Endothelial cell of umbilical vein (primary cell): ENCODE measurements around the gene ANKS6. TPM values are rescaled to one million over a fixed set of nuclear protein-coding genes. Genes with fewer than 3 reads are reported as not detected.

Source experiments
- BruUV-seq: library from RNA; stranded (reverse); fragments of 400-500 nt; replicated peaks from 2 replicates; lab custom pipeline; 2021; lab: Mats Ljungman, UMichigan
- CTCF ChIA-PET: fragments of 300-600, 350-600 bp; sonication (Branson Sonifier 250); formaldehyde crosslinking; loops from one replicate; lab custom pipeline; 2021; ENCODE audit warnings: antibody characterized with exemption, inconsistent platforms; lab: Charles Lee
- POLR2A ChIA-PET: fragments of 300-600, 350-600 bp; sonication (Branson Sonifier 250); formaldehyde crosslinking; loops from one replicate; lab custom pipeline; 2021; ENCODE audit warnings: antibody characterized with exemption, inconsistent platforms; lab: Charles Lee
- DNase-seq: peaks from one replicate; pipeline ENCODE4 v3.0.0-alpha.2; 2011; ENCODE audit warnings: low read depth, low spot score
- FAIRE-seq: peaks from 2 replicates; lab custom pipeline; 2011; peaks lifted over from hg19 to GRCh38; lab: Jason Lieb, UNC
- H2AFZ ChIP-seq: 2 replicates; pipeline ENCODE4 v1.6.0; 2012; ENCODE audit warnings: low read depth, low read length, control low read depth, inconsistent platforms
- H3K27ac ChIP-seq: 2 replicates; pipeline ENCODE4 v1.5.1; 2011; ENCODE audit warnings: low read depth, mild to moderate bottlenecking, control low read depth, low read length, moderate library complexity; ENCODE audit not compliant: insufficient read depth
- H3K27me3 ChIP-seq, 2 experiments: 2 replicates each; pipeline versions ENCODE4 v1.6.0 to v1.6.1; 2011; ENCODE audit warnings: low read length in 2 of 2, mixed read lengths in 1 of 2; ENCODE audit not compliant: control insufficient read depth in 2 of 2, insufficient read depth in 2 of 2
- H3K36me3 ChIP-seq, 2 experiments: 2 replicates in 1 of 2; 3 replicates in 1 of 2; pipeline ENCODE4 v1.5.1; 2011; ENCODE audit warnings: low read length in 2 of 2, mild to moderate bottlenecking in 1 of 2, moderate library complexity in 1 of 2; ENCODE audit not compliant: control insufficient read depth in 2 of 2, insufficient read depth in 2 of 2; ENCODE audit errors: extremely low read depth in 1 of 2
- H3K4me1 ChIP-seq: 3 replicates; pipeline ENCODE4 v1.5.1; 2011; ENCODE audit warnings: mild to moderate bottlenecking, low read length; ENCODE audit not compliant: control insufficient read depth, insufficient read depth; ENCODE audit errors: extremely low read depth
- H3K4me2 ChIP-seq: 2 replicates; pipeline ENCODE4 v1.6.1; 2011; ENCODE audit warnings: low read length, control low read depth, mixed read lengths; ENCODE audit not compliant: insufficient read depth
- H3K4me3 ChIP-seq, 3 experiments: fragments of 200-600 bp in 1 of 3; sonication (generic), shearing (Covaris generic) in 1 of 3; replicated peaks in 1 of 3; 2 replicates each; pipeline ENCODE4 v1.5.1; 2011 to 2016; ENCODE audit warnings: control low read depth in 3 of 3, low read length in 3 of 3, mild to moderate bottlenecking in 2 of 3, inconsistent platforms in 1 of 3, low read depth in 1 of 3, moderate library complexity in 1 of 3; ENCODE audit not compliant: insufficient read depth in 1 of 3
- H3K79me2 ChIP-seq: 2 replicates; pipeline ENCODE4 v1.6.0; 2012; ENCODE audit warnings: low read length, inconsistent platforms; ENCODE audit not compliant: control insufficient read depth, insufficient read depth
- H3K9ac ChIP-seq: replicated peaks from 2 replicates; pipeline ENCODE3; 2011; ENCODE audit warnings: low read length, control low read depth; ENCODE audit not compliant: insufficient read depth; ENCODE audit errors: extremely low read depth
- H3K9me1 ChIP-seq: replicated peaks from 3 replicates; pipeline ENCODE4 v1.6.0; 2011; ENCODE audit warnings: mild to moderate bottlenecking, low read length; ENCODE audit not compliant: control insufficient read depth, insufficient read depth; ENCODE audit errors: extremely low read depth
- H3K9me3 ChIP-seq: replicated peaks from 2 replicates; pipeline ENCODE4 v1.5.1; 2012; ENCODE audit warnings: low read length, inconsistent platforms; ENCODE audit not compliant: control insufficient read depth, insufficient read depth
- H4K20me1 ChIP-seq: replicated peaks from 2 replicates; pipeline ENCODE3; 2011; ENCODE audit warnings: mild to moderate bottlenecking, low read length; ENCODE audit not compliant: control insufficient read depth, insufficient read depth; ENCODE audit errors: extremely low read depth
- CTCF ChIP-seq, 2 donors: IDR thresholded peaks; 1 replicate in 1 of 2; 2 replicates in 1 of 2; pipeline ENCODE4 v1.5.1; 2011; ENCODE audit warnings: low read length in 2 of 2, mild to moderate bottlenecking in 2 of 2, moderate library complexity in 2 of 2, control low read depth in 1 of 2, inconsistent platforms in 1 of 2, low read depth in 1 of 2; ENCODE audit not compliant: insufficient read depth in 1 of 2; ENCODE audit errors: extremely low read depth in 1 of 2
- EZH2 ChIP-seq: IDR thresholded peaks from 2 replicates; pipeline ENCODE4 v1.6.1; 2012; ENCODE audit warnings: borderline replicate concordance, low read depth, mild to moderate bottlenecking, moderate library complexity, low read length, inconsistent platforms; ENCODE audit not compliant: severe bottlenecking
- GATA2 ChIP-seq: IDR thresholded peaks from 2 replicates; pipeline ENCODE4 v1.7.0; 2011; ENCODE audit warnings: low read depth, mild to moderate bottlenecking, moderate library complexity, mixed read lengths, low read length; ENCODE audit not compliant: insufficient read length, insufficient read depth
- MAX ChIP-seq: IDR thresholded peaks from 2 replicates; pipeline ENCODE4 v1.6.1; 2011; ENCODE audit not compliant: insufficient read depth, insufficient read length
- dilution Hi-C: fragments of 300-500 bp; cut with MboI; formaldehyde crosslinking; loops from one replicate; pipeline ENCODE4 v1.15.0; 2019; ENCODE audit warnings: low sequenced_read_pairs; ENCODE audit not compliant: extremely low pct_ligation_motif_present
- intact Hi-C: fragments of 100-400 bp; cut with micrococcal nuclease; formaldehyde crosslinking; loops from one replicate; pipeline ENCODE4 v1.10.0; 2022
- polyA plus RNA-seq, 4 experiments: library from polyadenylated mRNA; depleted of rRNA in 3 of 4; stranded (reverse) in 3 of 4; unstranded in 1 of 4; fragments of >200 nt; gene quantifications; 2 replicates each; pipeline versions ENCODE4 v1.2.1 to v1.2.3, GENCODE V29; 2011 to 2012; ENCODE audit warnings: missing spikeins in 1 of 4
- total RNA-seq: library from RNA; stranded (reverse); gene quantifications from 2 replicates; pipeline ENCODE4 v1.2.3, GENCODE V29; 2021

ANKS6 gene
- total and polyA plus RNA-seq, 2 donors (not counting 3 experiments of a cell fraction or from before 2014, with no cell fraction given) = 15.5 to 18.6 TPM

GRCh38 chr9:98777618-98778017, 18.7 kb downstream of the ANKS6 start:
- POLR2A ChIA-PET = interaction anchor here (0.6 kb wide), 2 partner anchors 17 to 20 kb away, joined by 4 to 6 read pairs; no protein-coding TSS in a partner anchor
- H3K36me3 ChIP-seq = peaks cover 0 to 5% of the 10 kb centered on the region in 2 experiments
- H3K27ac ChIP-seq = no peak overlapping the region
- no TSS peak for BruUV-seq
- H3K4me2 ChIP-seq = no peak overlapping the region
- TF ChIP-seq MAX = no peak
- TF ChIP-seq EZH2 = no peak
- DNase-seq (no peak), FAIRE-seq (no peak)
- dilution Hi-C loops = no loop called here
- H3K9me1 ChIP-seq = no peaks in the 10 kb centered on the region
- H2AFZ ChIP-seq = no peak overlapping the region
- no peaks in the 10 kb centered on the region for H3K9me3 ChIP-seq
- H3K4me3 ChIP-seq = no peak overlapping the region
- intact Hi-C loops = loop anchor here (2.0 kb wide), 2 partner anchors 71 to 241 kb away; no protein-coding TSS in a partner anchor
- H4K20me1 ChIP-seq = no peaks in the 10 kb centered on the region
- no peaks in the 10 kb centered on the region for H3K79me2 ChIP-seq
- peaks cover 10% of the 10 kb centered on the region for H3K4me1 ChIP-seq
- H3K9ac ChIP-seq = no peak overlapping the region
- no peaks in the 10 kb centered on the region for H3K27me3 ChIP-seq
- CTCF ChIA-PET = interaction anchor here (1.7 to 4.7 kb wide), 3 partner anchors 30 to 514 kb away, joined by 4 to 143 read pairs (median 13); no protein-coding TSS in a partner anchor

GRCh38 chr9:98775831-98776441, 20.4 kb downstream of the ANKS6 start:
- TF ChIP-seq GATA2 (no peak), CTCF (IDR thresholded peaks at IDR 0.05; ENCODE audit: extremely low read depth in 1 of 2, insufficient read depth in 1 of 2, low read depth in 1 of 2, low read length in 2 of 2) (peak; percentile 77 to 83)
- ChIA-PET CTCF (interaction anchor here (0.6 to 4.7 kb wide), 93 partner anchors 8 to 853 kb away, joined by 3 to 143 read pairs (median 4); partner anchors contain the start of genes GABBR2, GALNT12, TBC1D2 and TRIM14), POLR2A (interaction anchor here (0.6 kb wide), 1 partner anchor 402 kb away, joined by 4 read pairs; no protein-coding TSS in a partner anchor)
- Histone ChIP-seq H3K79me2 (no peaks in the 10 kb centered on the region), H3K9me3 (no peaks in the 10 kb centered on the region), H3K4me1 (peaks cover 10% of the 10 kb centered on the region), H3K27ac (no peak overlapping the region), H4K20me1 (no peaks in the 10 kb centered on the region), H3K27me3 (no peaks in the 10 kb centered on the region), H2AFZ (no peak overlapping the region), H3K36me3 (peaks cover 0 to 9% of the 10 kb centered on the region in 2 experiments), H3K4me2 (no peak overlapping the region), H3K4me3 (no peak overlapping the region), H3K9ac (no peak overlapping the region), H3K9me1 (no peaks in the 10 kb centered on the region)
- FAIRE-seq (peak; percentile 94), DNase-seq (peak; percentile 68)
- no TSS peak for BruUV-seq
- dilution Hi-C loops (no loop called here), intact Hi-C loops (loop anchor here (1.0 to 2.0 kb wide), 5 partner anchors 69 to 703 kb away; no protein-coding TSS in a partner anchor)
